MM.1S (cell line): ENCODE data around the gene INO80B.

Experiments used
- DNase-seq: peaks from one replicate; pipeline ENCODE4 v3.0.0-alpha.2; 2015
- H2AFZ ChIP-seq: fragments of 300-600 bp; sonication (generic); 2 replicates; pipeline ENCODE4 v1.6.0; 2016; ENCODE audit warnings: antibody characterized with exemption, low read length
- H3F3A ChIP-seq: fragments of 300-600 bp; sonication (generic); 2 replicates; pipeline ENCODE4 v1.6.1; 2016; ENCODE audit warnings: mild to moderate bottlenecking, antibody characterized with exemption, low read length, moderate library complexity, mixed read lengths; ENCODE audit not compliant: insufficient read depth
- H3K27ac ChIP-seq: fragments of 300-600 bp; sonication (generic); 2 replicates; pipeline ENCODE4 v1.5.1; 2016; ENCODE audit warnings: mild to moderate bottlenecking, low read length
- H3K27me3 ChIP-seq: fragments of 300-600 bp; sonication (generic); replicated peaks from 2 replicates; pipeline ENCODE4 v1.6.0; 2016; ENCODE audit warnings: low read length; ENCODE audit not compliant: insufficient read depth
- H3K36me3 ChIP-seq: fragments of 300-600 bp; sonication (generic); replicated peaks from 2 replicates; pipeline ENCODE4 v1.6.1; 2016; ENCODE audit warnings: mild to moderate bottlenecking, low read length, mixed read lengths; ENCODE audit not compliant: insufficient read depth
- H3K4me1 ChIP-seq: fragments of 300-600 bp; sonication (generic); 2 replicates; pipeline ENCODE4 v1.6.1; 2016; ENCODE audit warnings: low read length, mixed read lengths
- H3K4me2 ChIP-seq: fragments of 300-600 bp; sonication (generic); 2 replicates; pipeline ENCODE4 v1.6.0; 2016; ENCODE audit warnings: low read depth, low read length
- H3K4me3 ChIP-seq: fragments of 300-600 bp; sonication (generic); 2 replicates; pipeline ENCODE4 v1.5.1; 2016; ENCODE audit warnings: low read length, mixed read lengths
- H3K79me2 ChIP-seq: fragments of 300-600 bp; sonication (generic); 2 replicates; pipeline ENCODE4 v1.6.1; 2016; ENCODE audit warnings: mixed run types, low read length, mixed read lengths
- H3K9ac ChIP-seq: fragments of 300-600 bp; sonication (generic); 2 replicates; pipeline ENCODE4 v1.6.1; 2016; ENCODE audit warnings: low read length, mixed read lengths
- H3K9me2 ChIP-seq: fragments of 300-600 bp; sonication (generic); replicated peaks from 2 replicates; pipeline ENCODE4 v1.6.1; 2016; ENCODE audit warnings: mild to moderate bottlenecking, low read length, mixed read lengths; ENCODE audit not compliant: insufficient read depth
- H3K9me3 ChIP-seq: fragments of 300-600 bp; sonication (generic); replicated peaks from 2 replicates; pipeline ENCODE4 v1.6.1; 2016; ENCODE audit warnings: mild to moderate bottlenecking, low read length, mixed read lengths; ENCODE audit not compliant: insufficient read depth
- H4K20me1 ChIP-seq: fragments of 300-600 bp; sonication (generic); 2 replicates; pipeline ENCODE4 v1.6.1; 2016; ENCODE audit warnings: mild to moderate bottlenecking, low read length, moderate library complexity, mixed read lengths; ENCODE audit not compliant: insufficient read depth
- EZH2 ChIP-seq: fragments of 300-600 bp; sonication (generic); optimal IDR thresholded peaks from 2 replicates; pipeline ENCODE3; 2017; ENCODE audit warnings: low read depth, mild to moderate bottlenecking, antibody characterized with exemption, low read length, mixed read lengths
- EZH2phosphoT487 ChIP-seq: fragments of 300-600 bp; sonication (generic); IDR thresholded peaks from 2 replicates; pipeline ENCODE4 v1.6.1; 2018; ENCODE audit warnings: antibody characterized with exemption, low read length
- TF ChIP-seq, protein P1 (sequence below): fragments of 300-600 bp; sonication (generic); IDR thresholded peaks from 2 replicates; pipeline ENCODE4 v1.5.1; 2016; ENCODE audit warnings: antibody characterized with exemption, low read length, mixed read lengths

Gene INO80B

DNA sequence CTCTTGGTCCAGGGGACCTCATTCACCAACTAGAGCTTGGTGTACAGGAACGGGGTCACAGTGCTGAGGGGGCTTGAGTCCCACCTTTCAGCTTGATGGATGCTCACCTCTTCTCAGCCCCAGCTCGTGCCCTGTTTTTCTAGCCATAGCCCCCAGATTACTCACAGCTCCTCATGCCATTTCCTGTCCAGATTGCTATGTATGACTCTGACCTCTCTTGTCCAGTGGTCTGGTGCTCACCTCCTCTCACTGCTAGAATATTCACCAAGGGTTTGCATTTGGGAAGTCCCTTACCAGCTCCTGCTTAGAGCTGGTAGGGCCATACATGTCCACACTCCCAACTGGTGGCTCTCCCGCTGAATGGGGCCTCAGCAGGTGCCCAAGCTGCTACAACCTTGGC, 38.7 kb downstream of the INO80B start:
- Histone ChIP-seq H3K4me1 (no peaks in the 10 kb centered on the region), H2AFZ (no peak overlapping the region), H3K36me3 (no peaks in the 10 kb centered on the region), H3K27ac (no peak overlapping the region), H3F3A (no peaks in the 10 kb centered on the region), H3K4me2 (no peak overlapping the region), H3K27me3 (peaks cover 9% of the 10 kb centered on the region), H3K9me3 (no peaks in the 10 kb centered on the region), H3K4me3 (no peak overlapping the region), H3K9me2 (no peaks in the 10 kb centered on the region), H4K20me1 (no peaks in the 10 kb centered on the region), H3K9ac (no peak overlapping the region), H3K79me2 (no peaks in the 10 kb centered on the region)
- no peak for DNase-seq
- TF ChIP-seq, protein P1, sequence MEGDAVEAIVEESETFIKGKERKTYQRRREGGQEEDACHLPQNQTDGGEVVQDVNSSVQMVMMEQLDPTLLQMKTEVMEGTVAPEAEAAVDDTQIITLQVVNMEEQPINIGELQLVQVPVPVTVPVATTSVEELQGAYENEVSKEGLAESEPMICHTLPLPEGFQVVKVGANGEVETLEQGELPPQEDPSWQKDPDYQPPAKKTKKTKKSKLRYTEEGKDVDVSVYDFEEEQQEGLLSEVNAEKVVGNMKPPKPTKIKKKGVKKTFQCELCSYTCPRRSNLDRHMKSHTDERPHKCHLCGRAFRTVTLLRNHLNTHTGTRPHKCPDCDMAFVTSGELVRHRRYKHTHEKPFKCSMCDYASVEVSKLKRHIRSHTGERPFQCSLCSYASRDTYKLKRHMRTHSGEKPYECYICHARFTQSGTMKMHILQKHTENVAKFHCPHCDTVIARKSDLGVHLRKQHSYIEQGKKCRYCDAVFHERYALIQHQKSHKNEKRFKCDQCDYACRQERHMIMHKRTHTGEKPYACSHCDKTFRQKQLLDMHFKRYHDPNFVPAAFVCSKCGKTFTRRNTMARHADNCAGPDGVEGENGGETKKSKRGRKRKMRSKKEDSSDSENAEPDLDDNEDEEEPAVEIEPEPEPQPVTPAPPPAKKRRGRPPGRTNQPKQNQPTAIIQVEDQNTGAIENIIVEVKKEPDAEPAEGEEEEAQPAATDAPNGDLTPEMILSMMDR = no peak
- no peak for TF ChIP-seq EZH2phosphoT487
- TF ChIP-seq EZH2 = no peak

DNA sequence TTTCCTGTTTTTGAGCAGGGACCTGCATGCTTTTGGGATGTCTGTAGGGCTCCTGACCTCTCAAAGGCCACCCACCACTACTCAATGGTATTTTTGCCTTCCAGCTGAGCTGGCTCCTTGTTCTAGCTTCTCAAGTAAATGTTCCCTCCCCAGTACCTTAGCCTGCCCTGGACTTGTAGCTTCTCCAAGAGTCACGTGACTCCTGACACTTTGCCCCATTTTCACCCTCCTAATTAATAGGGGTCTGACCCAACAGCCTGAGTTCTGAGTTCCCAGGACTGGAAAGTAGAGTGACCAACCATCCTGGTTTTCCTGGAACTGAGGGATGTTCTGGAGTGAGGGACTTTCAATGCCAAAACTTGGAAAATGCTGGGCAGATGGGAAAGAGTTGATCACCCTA, 40.6 kb downstream of the INO80B start:
- H4K20me1 ChIP-seq = no peaks in the 10 kb centered on the region
- H3K36me3 ChIP-seq = no peaks in the 10 kb centered on the region
- H3K4me1 ChIP-seq = no peaks in the 10 kb centered on the region
- no peak for DNase-seq
- H3K27me3 ChIP-seq = peaks cover 15% of the 10 kb centered on the region
- no peak overlapping the region for H3K9ac ChIP-seq
- no peak overlapping the region for H2AFZ ChIP-seq
- TF ChIP-seq, protein P1 = no peak
- TF ChIP-seq EZH2phosphoT487 (no peak), EZH2 (no peak)
- no peak overlapping the region for H3K4me2 ChIP-seq
- no peaks in the 10 kb centered on the region for H3F3A ChIP-seq
- H3K9me3 ChIP-seq = no peaks in the 10 kb centered on the region
- no peaks in the 10 kb centered on the region for H3K9me2 ChIP-seq
- H3K79me2 ChIP-seq = no peaks in the 10 kb centered on the region
- H3K4me3 ChIP-seq = no peak overlapping the region
- H3K27ac ChIP-seq = no peak overlapping the region

DNA sequence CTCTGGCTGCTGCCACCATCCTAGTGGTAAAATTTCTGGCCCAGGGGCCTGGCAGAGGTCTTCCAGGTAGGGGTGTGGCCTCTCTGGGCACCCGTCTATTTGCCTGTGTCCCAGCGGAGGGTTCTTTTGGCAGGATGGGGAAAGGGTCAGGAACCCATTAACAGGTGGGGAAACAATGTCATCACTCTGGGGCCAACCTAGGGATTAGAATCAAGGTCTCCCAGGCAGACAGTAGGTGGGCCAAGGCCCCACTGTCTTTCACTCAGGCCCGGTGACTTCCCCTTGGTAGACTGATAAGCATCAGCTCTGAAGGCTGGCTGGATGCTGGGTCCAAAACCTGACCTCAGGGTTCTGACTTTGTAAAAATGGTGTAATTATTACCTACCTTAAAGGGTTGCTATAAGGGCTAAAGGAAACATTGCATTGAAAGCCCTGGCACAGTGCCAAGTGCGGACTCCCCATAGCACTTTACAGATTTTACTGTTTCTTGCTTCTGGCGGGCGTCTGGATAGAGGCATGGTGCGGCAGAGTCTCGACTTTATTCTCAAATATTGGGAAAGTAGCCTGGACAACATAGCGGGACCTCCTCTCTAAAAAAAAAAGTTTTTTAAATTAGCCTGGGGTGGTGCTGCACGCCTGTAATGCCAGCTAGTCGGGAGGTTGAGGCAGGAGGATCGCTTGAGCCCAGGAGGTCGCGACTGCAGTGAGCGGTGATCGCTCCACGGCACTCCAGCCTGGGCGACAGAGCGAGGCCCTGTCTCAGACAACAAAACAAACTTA, 42.3 kb downstream of the INO80B start:
- Histone ChIP-seq H4K20me1 (no peaks in the 10 kb centered on the region), H3K4me3 (peak overlapping the region; percentile 49; the same call in 1 of the 2 replicates), H3F3A (0 out of 2 replicates have a peak, but pooled peaks cover 3% of the 10 kb centered on the region), H3K9me2 (no peaks in the 10 kb centered on the region), H2AFZ (no peak overlapping the region), H3K4me2 (peak overlapping the region; percentile 71; the same call in 1 of the 2 replicates), H3K4me1 (no peaks in the 10 kb centered on the region), H3K9me3 (no peaks in the 10 kb centered on the region), H3K36me3 (no peaks in the 10 kb centered on the region), H3K27me3 (peaks cover 18% of the 10 kb centered on the region), H3K27ac (no peak overlapping the region), H3K79me2 (no peaks in the 10 kb centered on the region), H3K9ac (no peak overlapping the region)
- TF ChIP-seq, protein P1 = no peak
- TF ChIP-seq EZH2phosphoT487 (no peak), EZH2 (no peak)
- no peak for DNase-seq
